KMS-11 (cell line): ENCODE data around the gene KLHL34.

ENCODE experiments used
- H2AFZ ChIP-seq: fragments of 200-600 bp; sonication (generic); 2 replicates; pipeline ENCODE4 v1.6.1; 2016; ENCODE audit warnings: antibody characterized with exemption, mixed run types, low read depth
- H3K27ac ChIP-seq: fragments of 200-600 bp; sonication (generic); 2 replicates; pipeline ENCODE4 v1.6.1; 2016; ENCODE audit warnings: mild to moderate bottlenecking, mixed run types
- H3K27me3 ChIP-seq: fragments of 200-600 bp; sonication (generic); 2 replicates; pipeline ENCODE4 v1.6.1; 2017; ENCODE audit warnings: mild to moderate bottlenecking, low read depth, mixed run types, moderate library complexity; ENCODE audit not compliant: insufficient read depth
- H3K36me3 ChIP-seq: fragments of 200-600 bp; sonication (generic); 2 replicates; pipeline ENCODE4 v1.6.1; 2017; ENCODE audit warnings: mild to moderate bottlenecking, mixed run types; ENCODE audit not compliant: insufficient read depth
- H3K4me1 ChIP-seq: fragments of 200-600 bp; sonication (generic); 2 replicates; pipeline ENCODE4 v1.6.1; 2016; ENCODE audit warnings: mild to moderate bottlenecking, low read depth, mixed run types; ENCODE audit not compliant: poor library complexity, severe bottlenecking
- H3K4me2 ChIP-seq: fragments of 200-600 bp; sonication (generic); 2 replicates; pipeline ENCODE4 v1.7.0; 2016; ENCODE audit warnings: mild to moderate bottlenecking, mixed run types
- H3K4me3 ChIP-seq: fragments of 200-600 bp; sonication (generic); IDR thresholded peaks from 2 replicates; pipeline ENCODE4 v1.6.1; 2017; ENCODE audit warnings: low read depth, low read length, mixed read lengths; ENCODE audit not compliant: insufficient read depth
- H3K79me2 ChIP-seq: fragments of 200-600 bp; sonication (generic); 2 replicates; pipeline ENCODE4 v1.6.1; 2016; ENCODE audit warnings: low read depth, mixed run types; ENCODE audit not compliant: insufficient read depth
- H3K9ac ChIP-seq: fragments of 200-600 bp; sonication (generic); 2 replicates; pipeline ENCODE4 v1.6.1; 2016; ENCODE audit warnings: mild to moderate bottlenecking, mixed run types
- H4K20me1 ChIP-seq: fragments of 200-600 bp; sonication (generic); 2 replicates; pipeline ENCODE4 v1.6.1; 2016; ENCODE audit warnings: mild to moderate bottlenecking, mixed run types; ENCODE audit not compliant: insufficient read depth
- TF ChIP-seq, protein P1 (sequence below): fragments of 200-600 bp; sonication (generic); conservative IDR thresholded peaks from 2 replicates; pipeline ENCODE4 v1.6.1; 2017; ENCODE audit warnings: low read depth, mild to moderate bottlenecking, antibody characterized with exemption, low read length, moderate library complexity, mixed read lengths

Gene KLHL34, protein sequence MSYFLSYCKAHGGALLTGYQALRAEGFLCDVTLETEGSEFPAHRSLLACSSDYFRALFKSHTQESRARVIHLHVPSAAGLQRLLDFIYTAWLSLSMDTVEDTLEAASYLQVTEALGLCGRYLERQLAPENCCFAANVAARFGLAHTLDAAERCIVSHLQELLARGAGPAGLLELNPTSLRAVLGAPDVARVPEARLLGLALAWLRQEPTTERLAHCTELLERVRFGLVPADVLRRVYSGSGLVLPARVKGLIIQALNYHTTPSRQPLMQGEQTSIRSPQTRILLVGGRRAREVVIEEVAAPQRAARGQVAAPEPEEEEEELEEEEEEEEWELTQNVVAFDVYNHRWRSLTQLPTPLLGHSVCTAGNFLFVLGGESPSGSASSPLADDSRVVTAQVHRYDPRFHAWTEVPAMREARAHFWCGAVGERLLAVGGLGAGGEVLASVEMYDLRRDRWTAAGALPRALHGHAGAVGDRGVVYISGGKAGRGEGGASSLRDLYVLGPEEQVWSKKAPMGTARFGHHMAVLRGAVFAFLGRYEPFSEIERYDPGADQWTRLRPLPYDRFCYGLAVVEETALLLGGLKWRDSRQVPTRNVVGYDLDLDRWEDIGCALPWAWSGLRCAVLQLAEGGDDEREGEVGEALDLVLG

DNA sequence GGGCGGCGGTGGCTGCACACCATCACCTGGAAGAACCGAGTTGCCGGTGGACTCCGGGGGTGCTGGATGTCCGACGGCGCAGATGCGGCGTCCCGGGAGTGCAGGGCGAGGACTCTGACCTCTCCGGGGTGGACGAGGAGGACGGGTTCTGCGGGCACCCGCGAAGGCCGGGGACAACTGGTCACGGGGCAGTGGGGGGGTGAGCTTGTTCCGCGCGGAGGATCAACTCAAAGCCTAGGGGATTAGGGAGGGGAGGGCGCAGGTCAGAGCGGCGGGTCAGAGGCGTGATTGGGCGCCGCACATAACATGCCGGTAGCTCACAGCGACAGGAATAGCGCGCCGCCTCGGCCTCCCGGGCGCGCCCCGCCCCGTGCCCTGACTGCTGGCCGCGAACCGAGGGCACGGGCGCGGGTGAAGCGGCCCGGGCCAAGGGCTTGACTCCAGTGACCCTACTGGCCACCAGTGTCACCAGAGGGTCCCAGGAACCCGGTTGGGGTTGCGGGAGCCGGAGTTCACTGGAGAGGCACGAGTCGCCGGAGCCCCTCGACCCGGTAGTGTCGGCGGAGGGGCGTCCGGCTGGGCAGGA, at the start of gene KLHL34:
TSS of gene KLHL34 (minus strand) at position 179 of the 586 bp plus-strand sequence. CDS start 542 bp downstream, outside the sequence.
- Histone ChIP-seq H3K4me3 (no peak within 1 kb of the TSS), H2AFZ (no peak within 1 kb of the TSS), H3K9ac (no peak within 1 kb of the TSS), H3K4me2 (no peak within 1 kb of the TSS), H4K20me1 (no peaks in the 10 kb centered on the region), H3K36me3 (no peaks in the 10 kb centered on the region), H3K27me3 (no peaks in the 10 kb centered on the region), H3K4me1 (peaks cover 9% of the 10 kb centered on the region), H3K27ac (no peak within 1 kb of the TSS), H3K79me2 (no peaks in the 10 kb centered on the region)
- TF ChIP-seq, protein P1, sequence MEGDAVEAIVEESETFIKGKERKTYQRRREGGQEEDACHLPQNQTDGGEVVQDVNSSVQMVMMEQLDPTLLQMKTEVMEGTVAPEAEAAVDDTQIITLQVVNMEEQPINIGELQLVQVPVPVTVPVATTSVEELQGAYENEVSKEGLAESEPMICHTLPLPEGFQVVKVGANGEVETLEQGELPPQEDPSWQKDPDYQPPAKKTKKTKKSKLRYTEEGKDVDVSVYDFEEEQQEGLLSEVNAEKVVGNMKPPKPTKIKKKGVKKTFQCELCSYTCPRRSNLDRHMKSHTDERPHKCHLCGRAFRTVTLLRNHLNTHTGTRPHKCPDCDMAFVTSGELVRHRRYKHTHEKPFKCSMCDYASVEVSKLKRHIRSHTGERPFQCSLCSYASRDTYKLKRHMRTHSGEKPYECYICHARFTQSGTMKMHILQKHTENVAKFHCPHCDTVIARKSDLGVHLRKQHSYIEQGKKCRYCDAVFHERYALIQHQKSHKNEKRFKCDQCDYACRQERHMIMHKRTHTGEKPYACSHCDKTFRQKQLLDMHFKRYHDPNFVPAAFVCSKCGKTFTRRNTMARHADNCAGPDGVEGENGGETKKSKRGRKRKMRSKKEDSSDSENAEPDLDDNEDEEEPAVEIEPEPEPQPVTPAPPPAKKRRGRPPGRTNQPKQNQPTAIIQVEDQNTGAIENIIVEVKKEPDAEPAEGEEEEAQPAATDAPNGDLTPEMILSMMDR = no peak

DNA sequence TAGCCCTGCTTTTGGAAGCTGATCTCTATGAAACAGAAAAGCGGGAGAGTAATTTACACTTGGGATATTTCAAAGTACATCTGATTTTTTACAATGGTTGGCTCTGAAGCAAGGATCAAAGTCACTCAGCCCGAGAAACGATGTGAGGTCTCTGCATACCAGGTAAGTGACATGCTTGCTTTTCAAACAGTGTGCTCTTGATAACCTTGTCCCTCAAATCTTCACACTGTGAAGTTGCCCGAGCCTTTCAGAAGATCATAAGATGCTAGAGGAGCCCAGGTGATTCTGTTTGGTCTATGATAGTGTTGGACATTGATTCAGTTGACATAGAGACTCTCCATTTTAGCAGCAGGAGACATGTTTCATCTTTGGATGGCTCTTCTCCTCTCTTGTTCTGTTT, 47.1 kb upstream of the KLHL34 start:
- no peak overlapping the region for H3K27ac ChIP-seq
- H3K27me3 ChIP-seq = no peaks in the 10 kb centered on the region
- H4K20me1 ChIP-seq = no peaks in the 10 kb centered on the region
- H3K4me2 ChIP-seq = no peak overlapping the region
- TF ChIP-seq, protein P1 = no peak
- H3K79me2 ChIP-seq = no peaks in the 10 kb centered on the region
- no peak overlapping the region for H3K4me3 ChIP-seq
- no peaks in the 10 kb centered on the region for H3K4me1 ChIP-seq
- no peak overlapping the region for H2AFZ ChIP-seq
- H3K9ac ChIP-seq = no peak overlapping the region
- no peaks in the 10 kb centered on the region for H3K36me3 ChIP-seq

DNA sequence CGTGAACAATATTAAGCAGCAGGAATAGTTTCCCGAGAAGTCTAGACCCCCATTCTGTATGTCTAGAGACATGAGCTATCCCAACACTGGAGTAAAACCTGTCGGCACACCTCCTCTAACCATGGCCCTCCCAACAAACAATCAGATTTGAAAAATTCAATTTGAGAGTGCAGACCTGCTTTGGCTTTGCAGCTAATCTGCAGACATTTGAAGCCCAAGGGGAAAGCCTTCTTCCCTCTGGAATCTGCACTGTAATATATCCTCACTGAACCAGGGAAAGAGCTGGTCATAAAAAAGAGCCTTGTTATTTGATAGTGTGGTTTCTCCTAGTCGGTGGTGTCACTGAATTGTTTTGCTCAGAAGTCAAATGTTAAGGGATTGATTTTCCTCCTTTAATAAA, 44.6 kb upstream of the KLHL34 start:
- TF ChIP-seq, protein P1 = no peak
- Histone ChIP-seq H4K20me1 (no peaks in the 10 kb centered on the region), H3K27ac (no peak overlapping the region), H3K4me1 (no peaks in the 10 kb centered on the region), H3K4me2 (no peak overlapping the region), H3K79me2 (no peaks in the 10 kb centered on the region), H2AFZ (no peak overlapping the region), H3K27me3 (no peaks in the 10 kb centered on the region), H3K4me3 (no peak overlapping the region), H3K9ac (no peak overlapping the region), H3K36me3 (no peaks in the 10 kb centered on the region)

DNA sequence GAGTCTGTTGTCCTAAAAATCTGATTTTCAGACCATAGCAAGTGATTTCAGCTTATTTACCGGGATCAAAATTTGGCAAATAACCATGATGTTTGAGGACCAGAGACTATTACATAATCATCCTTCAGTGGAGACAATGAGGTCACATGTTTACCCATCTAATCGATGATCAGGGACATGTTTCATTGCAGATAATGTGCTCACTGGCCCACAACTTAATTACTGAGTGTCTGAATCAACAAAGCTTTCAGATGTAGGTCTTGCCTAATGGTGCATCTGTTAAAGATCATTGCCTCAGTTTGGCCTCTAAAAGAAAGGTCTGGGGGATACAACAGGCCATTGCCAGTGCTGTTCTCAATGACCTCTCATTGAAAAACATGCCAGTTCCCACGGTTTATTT, 42.8 kb upstream of the KLHL34 start:
- no peak overlapping the region for H3K4me2 ChIP-seq
- no peak overlapping the region for H3K9ac ChIP-seq
- H2AFZ ChIP-seq = no peak overlapping the region
- H3K4me3 ChIP-seq = no peak overlapping the region
- no peaks in the 10 kb centered on the region for H4K20me1 ChIP-seq
- no peaks in the 10 kb centered on the region for H3K27me3 ChIP-seq
- TF ChIP-seq, protein P1 = no peak
- no peaks in the 10 kb centered on the region for H3K79me2 ChIP-seq
- H3K27ac ChIP-seq = no peak overlapping the region
- H3K36me3 ChIP-seq = no peaks in the 10 kb centered on the region
- no peaks in the 10 kb centered on the region for H3K4me1 ChIP-seq
